ENCODE data around the gene ZNF319. TPM values are rescaled to one million over a fixed set of nuclear protein-coding genes. Genes with fewer than 3 reads are reported as not detected.

Gene ZNF319
- total and polyA plus RNA-seq, 8 donors = 1.4 to 11.0 (median 2.7) TPM; not detected in 1

DNA sequence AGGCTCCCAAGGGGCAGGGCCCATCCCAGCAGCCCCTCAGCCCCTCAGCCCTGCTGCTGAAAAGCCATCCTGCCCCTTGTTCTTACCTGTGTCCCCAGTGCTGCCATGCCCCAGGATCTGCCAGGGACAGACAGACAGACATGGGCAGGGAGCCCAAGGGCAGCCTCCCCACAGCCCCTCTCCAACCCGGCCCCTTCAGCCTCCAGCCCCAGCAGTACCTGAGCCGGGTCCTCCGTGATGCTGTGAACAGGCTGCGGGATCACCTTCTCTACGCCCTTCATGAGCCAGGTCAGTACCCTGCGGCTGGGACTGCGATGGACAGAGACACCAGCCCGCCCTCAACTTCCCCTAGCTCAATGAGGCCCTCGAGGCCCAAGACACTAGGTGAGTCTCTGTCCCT lies 37.7 kb downstream of the ZNF319 start:
- no peaks in the 10 kb centered on the region for H3K9me3 ChIP-seq
- H3K27me3 ChIP-seq = peaks cover 0 to 8% (median 0%) of the 10 kb centered on the region in 3 donors
- WGBS, 5 donors = 71 to 87% (median 79%) methylated on average over 4 to 9 of the region's 9 CpGs
- H3K27ac ChIP-seq = no peak overlapping the region
- no peak for TF ChIP-seq EP300 (IDR thresholded peaks at IDR 0.05)
- TF ChIP-seq POLR2A (IDR thresholded peaks at IDR 0.05) = no peak
- no peak for TF ChIP-seq POLR2AphosphoS5 (IDR thresholded peaks at IDR 0.05)
- TF ChIP-seq, protein P1, sequence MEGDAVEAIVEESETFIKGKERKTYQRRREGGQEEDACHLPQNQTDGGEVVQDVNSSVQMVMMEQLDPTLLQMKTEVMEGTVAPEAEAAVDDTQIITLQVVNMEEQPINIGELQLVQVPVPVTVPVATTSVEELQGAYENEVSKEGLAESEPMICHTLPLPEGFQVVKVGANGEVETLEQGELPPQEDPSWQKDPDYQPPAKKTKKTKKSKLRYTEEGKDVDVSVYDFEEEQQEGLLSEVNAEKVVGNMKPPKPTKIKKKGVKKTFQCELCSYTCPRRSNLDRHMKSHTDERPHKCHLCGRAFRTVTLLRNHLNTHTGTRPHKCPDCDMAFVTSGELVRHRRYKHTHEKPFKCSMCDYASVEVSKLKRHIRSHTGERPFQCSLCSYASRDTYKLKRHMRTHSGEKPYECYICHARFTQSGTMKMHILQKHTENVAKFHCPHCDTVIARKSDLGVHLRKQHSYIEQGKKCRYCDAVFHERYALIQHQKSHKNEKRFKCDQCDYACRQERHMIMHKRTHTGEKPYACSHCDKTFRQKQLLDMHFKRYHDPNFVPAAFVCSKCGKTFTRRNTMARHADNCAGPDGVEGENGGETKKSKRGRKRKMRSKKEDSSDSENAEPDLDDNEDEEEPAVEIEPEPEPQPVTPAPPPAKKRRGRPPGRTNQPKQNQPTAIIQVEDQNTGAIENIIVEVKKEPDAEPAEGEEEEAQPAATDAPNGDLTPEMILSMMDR (IDR thresholded peaks at IDR 0.05) = no peak
- H3K4me1 ChIP-seq = peaks cover 0 to 14% (median 3%) of the 10 kb centered on the region in 4 donors
- intact Hi-C loops (cut with DNase I; ENCODE audit: low total_unique reads) = no loop called here
- no peak for DNase-seq
- no peak overlapping the region for H3K4me3 ChIP-seq
- no peaks in the 10 kb centered on the region for H3K36me3 ChIP-seq

DNA sequence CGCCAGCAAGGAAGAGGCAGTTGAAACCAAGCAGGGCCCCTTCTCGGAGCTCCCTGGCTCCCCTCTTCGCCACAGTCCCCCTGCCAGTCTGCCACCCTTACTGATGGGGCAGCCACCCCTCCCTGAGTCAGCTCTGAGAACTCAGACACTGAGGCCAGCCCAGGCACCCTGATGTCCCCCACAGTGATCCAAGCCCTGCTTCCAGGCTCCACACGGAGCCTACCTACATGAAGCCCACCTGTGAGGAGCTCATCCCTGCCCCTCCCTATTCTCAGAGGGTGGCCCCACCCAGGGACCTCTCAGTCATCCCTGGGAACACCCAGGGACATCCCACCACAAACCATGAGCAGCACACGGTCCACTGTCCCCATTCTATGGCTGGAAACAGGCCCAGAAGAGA lies 38.4 kb downstream of the ZNF319 start:
- Histone ChIP-seq H3K27me3 (peaks cover 0 to 8% (median 0%) of the 10 kb centered on the region in 3 donors), H3K36me3 (no peaks in the 10 kb centered on the region), H3K9me3 (no peaks in the 10 kb centered on the region), H3K4me1 (peaks cover 0 to 14% (median 3%) of the 10 kb centered on the region in 4 donors), H3K27ac (no peak overlapping the region), H3K4me3 (no peak overlapping the region)
- no peak for DNase-seq
- intact Hi-C loops (cut with DNase I; ENCODE audit: low total_unique reads) = no loop called here
- 67 to 79% (median 71%) methylated on average over 3 to 5 of the region's 5 CpGs for WGBS, 5 donors
- TF ChIP-seq EP300 (IDR thresholded peaks at IDR 0.05) (no peak), POLR2AphosphoS5 (IDR thresholded peaks at IDR 0.05) (no peak)

DNA sequence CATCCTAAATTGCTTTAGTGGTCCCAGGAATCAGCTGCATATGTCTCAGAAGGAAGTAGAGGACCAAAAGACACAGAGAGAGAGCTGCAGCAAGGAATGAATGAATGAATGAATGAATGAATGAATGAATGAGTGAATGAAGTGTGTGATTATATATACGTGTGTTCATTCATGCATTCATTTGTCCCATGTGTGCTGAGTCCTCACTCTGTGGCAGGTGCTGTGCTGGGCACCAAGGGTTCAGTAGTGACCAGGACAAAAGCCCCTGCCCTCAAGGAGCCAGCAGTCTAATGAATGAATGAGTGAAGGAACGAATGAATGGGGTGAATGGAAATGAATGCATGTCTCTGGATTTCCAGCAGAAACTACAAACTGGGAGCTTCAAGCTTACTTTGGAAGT lies 38.9 kb downstream of the ZNF319 start:
- TF ChIP-seq EP300 (IDR thresholded peaks at IDR 0.05) = no peak
- intact Hi-C loops (cut with DNase I; ENCODE audit: low total_unique reads) = no loop called here
- H3K4me1 ChIP-seq = peaks cover 0 to 9% (median 3%) of the 10 kb centered on the region in 4 donors
- WGBS, 5 donors = 49 to 67% (median 60%) methylated on average over 2 of the region's 2 CpGs
- H3K4me3 ChIP-seq = no peak overlapping the region
- DNase-seq = no peak
- H3K9me3 ChIP-seq = no peaks in the 10 kb centered on the region
- H3K27ac ChIP-seq = no peak overlapping the region
- H3K27me3 ChIP-seq = peaks cover 0 to 8% (median 0%) of the 10 kb centered on the region in 3 donors
- no peaks in the 10 kb centered on the region for H3K36me3 ChIP-seq

DNA sequence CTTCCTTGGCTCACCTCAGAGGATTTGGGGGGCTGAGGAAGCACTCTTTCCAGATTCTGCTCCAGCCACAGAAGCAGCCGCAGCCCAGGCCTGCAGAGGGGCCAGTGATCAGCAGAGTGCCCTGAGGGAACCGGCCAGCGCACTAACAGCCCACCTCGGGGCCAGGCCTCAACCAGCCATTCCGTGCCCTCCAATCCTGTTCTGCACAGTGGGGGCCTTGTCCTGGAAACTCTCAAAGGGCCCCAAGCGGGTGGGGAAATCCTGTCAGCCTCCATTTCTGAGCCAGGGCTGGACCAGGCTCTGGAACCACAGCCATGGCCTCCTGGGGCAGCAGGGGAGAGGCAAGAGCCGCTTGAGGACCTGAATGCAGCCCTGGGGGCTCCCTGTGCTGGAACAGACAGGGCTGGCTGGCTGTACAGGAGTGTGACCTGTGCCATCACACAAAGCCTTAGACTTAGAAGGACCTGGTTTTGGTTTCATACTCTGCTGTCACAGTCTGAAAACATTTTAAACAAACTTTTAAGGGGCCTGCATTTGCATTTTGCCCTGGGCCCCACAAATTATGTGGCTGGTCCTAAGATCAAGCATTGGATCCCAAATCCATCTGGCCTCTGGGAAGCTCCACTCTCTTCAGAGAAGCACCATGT lies 39.5 kb downstream of the ZNF319 start:
- WGBS, 5 donors = 88 to 95% (median 92%) methylated on average over 5 to 7 of the region's 7 CpGs; no CpG with 5 or more reads in 1 of the 5 donors
- Histone ChIP-seq H3K4me3 (no peak overlapping the region), H3K27ac (no peak overlapping the region), H3K36me3 (no peaks in the 10 kb centered on the region), H3K27me3 (peaks cover 0 to 8% (median 0%) of the 10 kb centered on the region in 3 donors), H3K4me1 (peaks cover 0 to 3% (median 0%) of the 10 kb centered on the region in 4 donors), H3K9me3 (no peaks in the 10 kb centered on the region)
- TF ChIP-seq POLR2A (IDR thresholded peaks at IDR 0.05) (no peak), POLR2AphosphoS5 (IDR thresholded peaks at IDR 0.05) (no peak), EP300 (IDR thresholded peaks at IDR 0.05) (no peak)
- TF ChIP-seq, protein P1 (IDR thresholded peaks at IDR 0.05) = no peak
- intact Hi-C loops (cut with DNase I; ENCODE audit: low total_unique reads) = no loop called here
- DNase-seq = no peak

DNA sequence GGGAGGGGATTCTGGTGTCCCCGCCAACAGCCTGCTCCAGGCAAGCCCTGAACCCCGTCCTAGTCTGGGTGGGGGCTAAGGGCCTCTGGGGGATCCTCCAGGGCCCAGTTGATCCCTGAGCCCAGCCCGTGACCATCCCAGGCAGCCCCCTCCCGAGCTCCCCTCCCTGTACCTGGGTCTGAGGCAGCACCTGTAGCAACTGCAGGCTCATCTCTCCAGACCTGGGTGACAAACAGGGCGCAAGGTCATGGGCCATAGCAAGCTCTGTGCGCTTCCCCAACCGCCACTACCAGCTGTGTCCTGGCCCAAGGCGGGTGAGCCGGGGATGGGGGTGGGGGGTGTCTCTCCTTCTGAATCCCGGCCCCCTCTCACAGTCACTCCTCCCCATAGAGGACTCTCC lies 40.2 kb downstream of the ZNF319 start:
- Histone ChIP-seq H3K27ac (no peak overlapping the region), H3K4me3 (no peak overlapping the region), H3K36me3 (no peaks in the 10 kb centered on the region), H3K27me3 (peaks cover 0 to 8% (median 0%) of the 10 kb centered on the region in 3 donors), H3K9me3 (no peaks in the 10 kb centered on the region), H3K4me1 (no peaks in the 10 kb centered on the region)
- intact Hi-C loops (cut with DNase I; ENCODE audit: low total_unique reads) = no loop called here
- DNase-seq = no peak
- WGBS, 5 donors = 63 to 81% (median 80%) methylated on average over 4 to 10 of the region's 10 CpGs
- TF ChIP-seq EP300 (IDR thresholded peaks at IDR 0.05) (no peak), POLR2AphosphoS5 (IDR thresholded peaks at IDR 0.05) (no peak), POLR2A (IDR thresholded peaks at IDR 0.05) (no peak)
- TF ChIP-seq, protein P1 (IDR thresholded peaks at IDR 0.05) = no peak

Data from stomach (tissue), 9 donors.